DND-41 (cell line): ENCODE results near the gene GARIN5B.

Experiments used
- CTCF ChIP-seq: IDR thresholded peaks from 2 replicates; pipeline ENCODE4 v1.5.1; 2012; ENCODE audit warnings: borderline replicate concordance, low read length, moderate library complexity, mild to moderate bottlenecking; ENCODE audit not compliant: poor library complexity, severe bottlenecking; ENCODE audit errors: extremely low read depth
- EZH2 ChIP-seq: IDR thresholded peaks from 3 replicates; pipeline ENCODE4 v1.6.1; 2012; ENCODE audit warnings: borderline replicate concordance, low read depth, mild to moderate bottlenecking, moderate library complexity, low read length, inconsistent platforms; ENCODE audit not compliant: severe bottlenecking

- TF ChIP-seq CTCF, result no peak
- no peak for TF ChIP-seq EZH2
Observed at GRCh38 chr19:55400281-55401087, 37.4 kb upstream of the GARIN5B start.
